Measurements from ENCODE around the gene FOXN1.
"Not testable (repeated sequence)": the region's sequence is repeated elsewhere in the genome, so short reads cannot be mapped to it uniquely, and the experiment has no call there.

Gene FOXN1

GRCh38 chr17:28505986-28506665, at the start of gene FOXN1:
TSS of gene FOXN1 (plus strand) at chr17:28506348. CDS start at chr17:28523970, 17,622 bp downstream.
- no peak within 1 kb of the TSS for H3K27ac Mint-ChIP-seq
- no peak within 1 kb of the TSS for H3K4me3 Mint-ChIP-seq
- peaks cover 57% of the 10 kb centered on the region for H3K27me3 Mint-ChIP-seq
- H3K4me1 Mint-ChIP-seq = no peaks in the 10 kb centered on the region
- no peaks in the 10 kb centered on the region for H3K36me3 Mint-ChIP-seq
- CTCF ChIA-PET = interaction anchor here (1.4 kb wide), 1 partner anchor 42 kb away, joined by 7 read pairs; no protein-coding TSS in a partner anchor
- DNase-seq = no peak
- no peaks in the 10 kb centered on the region for H3K9me3 Mint-ChIP-seq

GRCh38 chr17:28457890-28458289, 48.3 kb upstream of the FOXN1 start:
- Mint-ChIP-seq H3K27ac (no peak overlapping the region), H3K4me3 (no peak overlapping the region), H3K9me3 (no peaks in the 10 kb centered on the region), H3K36me3 (no peaks in the 10 kb centered on the region), H3K27me3 (no peaks in the 10 kb centered on the region), H3K4me1 (no peaks in the 10 kb centered on the region)
- DNase-seq = no peak
- CTCF ChIA-PET = interaction anchor here (0.7 kb wide), 1 partner anchor 1109 kb away, joined by 3 read pairs; no protein-coding TSS in a partner anchor

- H3K4me3 Mint-ChIP-seq, H3K36me3 Mint-ChIP-seq, H3K4me1 Mint-ChIP-seq, CTCF ChIA-PET, H3K27me3 Mint-ChIP-seq, H3K9me3 Mint-ChIP-seq, H3K27ac Mint-ChIP-seq, DNase-seq: not testable (repeated sequence)
These were observed 47.3 kb upstream of the FOXN1 start for GRCh38 chr17:28458881-28459280.

- Mint-ChIP-seq H3K9me3 (no peaks in the 10 kb centered on the region), H3K27ac (no peak overlapping the region), H3K4me3 (no peak overlapping the region), H3K27me3 (peaks cover 6% of the 10 kb centered on the region), H3K36me3 (no peaks in the 10 kb centered on the region), H3K4me1 (no peaks in the 10 kb centered on the region)
- CTCF ChIA-PET = no interaction called here
- DNase-seq = no peak
These were observed 45.2 kb upstream of the FOXN1 start for GRCh38 chr17:28460901-28461300.

- H3K27me3 Mint-ChIP-seq = peaks cover 15% of the 10 kb centered on the region
- DNase-seq = no peak
- H3K9me3 Mint-ChIP-seq = no peaks in the 10 kb centered on the region
- CTCF ChIA-PET = no interaction called here
- H3K4me1 Mint-ChIP-seq = peaks cover 23% of the 10 kb centered on the region
- no peak overlapping the region for H3K27ac Mint-ChIP-seq
- H3K4me3 Mint-ChIP-seq = no peak overlapping the region
- H3K36me3 Mint-ChIP-seq = no peaks in the 10 kb centered on the region
These were observed 40.1 kb upstream of the FOXN1 start for GRCh38 chr17:28466001-28466400.

- Mint-ChIP-seq H3K4me1 (peaks cover 23% of the 10 kb centered on the region), H3K27ac (no peak overlapping the region), H3K27me3 (peaks cover 15% of the 10 kb centered on the region), H3K9me3 (no peaks in the 10 kb centered on the region), H3K36me3 (no peaks in the 10 kb centered on the region), H3K4me3 (no peak overlapping the region)
- CTCF ChIA-PET = no interaction called here
- no peak for DNase-seq
These were observed 39.6 kb upstream of the FOXN1 start for GRCh38 chr17:28466521-28467048.

- Mint-ChIP-seq H3K9me3 (no peaks in the 10 kb centered on the region), H3K27me3 (peaks cover 15% of the 10 kb centered on the region), H3K4me1 (peaks cover 23% of the 10 kb centered on the region), H3K36me3 (no peaks in the 10 kb centered on the region), H3K27ac (no peak overlapping the region), H3K4me3 (no peak overlapping the region)
- no peak for DNase-seq
- CTCF ChIA-PET = no interaction called here
These were observed 38.6 kb upstream of the FOXN1 start for GRCh38 chr17:28467456-28468025.

GRCh38 chr17:28468033-28468735, 38.0 kb upstream of the FOXN1 start:
- H3K4me3 Mint-ChIP-seq, DNase-seq, H3K36me3 Mint-ChIP-seq, H3K9me3 Mint-ChIP-seq, H3K27ac Mint-ChIP-seq, CTCF ChIA-PET: not testable (repeated sequence)
- H3K27me3 Mint-ChIP-seq = peaks cover 15% of the 10 kb centered on the region
- H3K4me1 Mint-ChIP-seq = peaks cover 23% of the 10 kb centered on the region

- DNase-seq = no peak
- Mint-ChIP-seq H3K36me3 (no peaks in the 10 kb centered on the region), H3K27ac (no peak overlapping the region), H3K4me3 (no peak overlapping the region), H3K4me1 (peaks cover 23% of the 10 kb centered on the region), H3K27me3 (peaks cover 15% of the 10 kb centered on the region), H3K9me3 (no peaks in the 10 kb centered on the region)
- CTCF ChIA-PET = no interaction called here
These were observed 37.4 kb upstream of the FOXN1 start for GRCh38 chr17:28468781-28469180.

GRCh38 chr17:28469376-28469775, 36.8 kb upstream of the FOXN1 start:
- Mint-ChIP-seq H3K9me3 (no peaks in the 10 kb centered on the region), H3K4me3 (no peak overlapping the region), H3K27ac (no peak overlapping the region), H3K27me3 (peaks cover 15% of the 10 kb centered on the region), H3K4me1 (peaks cover 26% of the 10 kb centered on the region), H3K36me3 (no peaks in the 10 kb centered on the region)
- CTCF ChIA-PET = no interaction called here
- DNase-seq = no peak

GRCh38 chr17:28470266-28470913, 35.8 kb upstream of the FOXN1 start:
- no peak overlapping the region for H3K27ac Mint-ChIP-seq
- H3K4me3 Mint-ChIP-seq = no peak overlapping the region
- peaks cover 14% of the 10 kb centered on the region for H3K27me3 Mint-ChIP-seq
- no peaks in the 10 kb centered on the region for H3K36me3 Mint-ChIP-seq
- no peaks in the 10 kb centered on the region for H3K9me3 Mint-ChIP-seq
- no peak for DNase-seq
- peaks cover 29% of the 10 kb centered on the region for H3K4me1 Mint-ChIP-seq
- CTCF ChIA-PET = no interaction called here

GRCh38 chr17:28470914-28471366, 35.2 kb upstream of the FOXN1 start:
- peaks cover 34% of the 10 kb centered on the region for H3K4me1 Mint-ChIP-seq
- no peak overlapping the region for H3K27ac Mint-ChIP-seq
- peaks cover 8% of the 10 kb centered on the region for H3K27me3 Mint-ChIP-seq
- no peaks in the 10 kb centered on the region for H3K9me3 Mint-ChIP-seq
- H3K36me3 Mint-ChIP-seq = no peaks in the 10 kb centered on the region
- DNase-seq = no peak
- no peak overlapping the region for H3K4me3 Mint-ChIP-seq
- CTCF ChIA-PET = no interaction called here

GRCh38 chr17:28471531-28472342, 34.4 kb upstream of the FOXN1 start:
- Mint-ChIP-seq H3K27me3 (peaks cover under 1% of the 10 kb centered on the region), H3K27ac (no peak overlapping the region), H3K4me3 (no peak overlapping the region), H3K36me3 (no peaks in the 10 kb centered on the region), H3K4me1 (peaks cover 41% of the 10 kb centered on the region), H3K9me3 (no peaks in the 10 kb centered on the region)
- DNase-seq = no peak
- CTCF ChIA-PET = no interaction called here
